GM12878 (cell line): ENCODE measurements around the gene UTF1. TPM values are rescaled to one million over a fixed set of nuclear protein-coding genes. Genes with fewer than 3 reads are reported as not detected.

ENCODE experiments used
- ATAC-seq: fragments of 200-7000 bp; cut with Tn5 transposase; 3 replicates; pipeline ENCODE4 v1.9.1; 2020; ENCODE audit warnings: mild to moderate bottlenecking, moderate library complexity
- BruUV-seq: library from RNA; stranded (reverse); fragments of 400-500 nt; replicated peaks from 2 replicates; lab custom pipeline; 2021; lab: Mats Ljungman, UMichigan
- CTCF ChIA-PET: fragments of 300-600 bp; sonication (Branson Sonifier 250); formaldehyde crosslinking; extraction: SDS; loops from one replicate; lab custom pipeline; 2021; ENCODE audit warnings: inconsistent platforms; lab: Yijun Ruan, JAX
- POLR2A ChIA-PET: fragments of 350-600 bp; formaldehyde crosslinking; extraction: SDS; loops from one replicate; lab custom pipeline; 2021; ENCODE audit warnings: inconsistent platforms; lab: Charles Lee
- RAD21 ChIA-PET: fragments of 300-600 bp; sonication (Branson Sonifier 250); formaldehyde crosslinking; loops from one replicate; lab custom pipeline; 2023; ENCODE audit warnings: antibody characterized with exemption; ENCODE audit not compliant: unreplicated experiment; lab: Charles Lee
- SMC1A ChIA-PET: fragments of 300-600 bp; sonication (Branson Sonifier 250); formaldehyde crosslinking; loops from one replicate; lab custom pipeline; 2023; ENCODE audit not compliant: unreplicated experiment, uncharacterized antibody; lab: Charles Lee
- DNase-seq: peaks from one replicate; pipeline ENCODE4 v3.0.0-alpha.2; 2011; ENCODE audit warnings: low read depth, low spot score
- FAIRE-seq: peaks from 3 replicates; lab custom pipeline; 2011; peaks lifted over from hg19 to GRCh38; lab: Jason Lieb, UNC
- H2AFZ ChIP-seq: 2 replicates; pipeline ENCODE4 v1.6.0; 2011; ENCODE audit warnings: low read depth, low read length, control low read depth; ENCODE audit not compliant: control insufficient read depth
- H3K27ac ChIP-seq: 2 replicates; pipeline ENCODE4 v1.5.1; 2011; ENCODE audit warnings: control low read depth; ENCODE audit not compliant: control insufficient read depth, insufficient read depth
- H3K27me3 ChIP-seq, 2 experiments: replicated peaks in 1 of 2; 2 replicates each; pipeline versions ENCODE4 v1.6.0 to v1.6.1; 2011; ENCODE audit warnings: low read length in 1 of 2; ENCODE audit not compliant: control insufficient read depth in 2 of 2, insufficient read depth in 2 of 2
- H3K36me3 ChIP-seq, 2 experiments: 2 replicates each; pipeline ENCODE4 v1.5.1; 2011; ENCODE audit warnings: low read length in 1 of 2; ENCODE audit not compliant: control insufficient read depth in 2 of 2, insufficient read depth in 2 of 2
- H3K4me1 ChIP-seq: 2 replicates; pipeline ENCODE4 v1.6.1; 2011; ENCODE audit warnings: mild to moderate bottlenecking, low read length, moderate library complexity, mixed read lengths; ENCODE audit not compliant: control insufficient read depth, insufficient read depth
- H3K4me2 ChIP-seq: 2 replicates; pipeline ENCODE4 v1.6.0; 2011; ENCODE audit warnings: control low read depth; ENCODE audit not compliant: control insufficient read depth, insufficient read depth
- H3K4me3 ChIP-seq: fragments of 200-600 bp; sonication (generic); 2 replicates; pipeline ENCODE4 v1.5.1; 2016
- H3K79me2 ChIP-seq: 2 replicates; pipeline ENCODE4 v1.6.0; 2011; ENCODE audit warnings: low read length; ENCODE audit not compliant: control insufficient read depth, insufficient read depth
- H3K9ac ChIP-seq: 2 replicates; pipeline ENCODE4 v1.8.0; 2011; ENCODE audit warnings: low read length, control low read depth, mixed read lengths; ENCODE audit not compliant: control insufficient read depth, insufficient read depth
- H3K9me3 ChIP-seq: replicated peaks from 3 replicates; pipeline ENCODE4 v1.5.1; 2011; ENCODE audit warnings: mild to moderate bottlenecking, low read length; ENCODE audit not compliant: control insufficient read depth, insufficient read depth
- H4K20me1 ChIP-seq: 2 replicates; pipeline ENCODE4 v1.6.0; 2011; ENCODE audit not compliant: control insufficient read depth, insufficient read depth
- CHD2 ChIP-seq: IDR thresholded peaks from 2 replicates; pipeline ENCODE4 v1.6.1; 2011; ENCODE audit warnings: low read depth, low read length, improper control_type of control experiment, borderline replicate concordance
- IRF4 ChIP-seq: IDR thresholded peaks from 2 replicates; pipeline ENCODE4 v1.6.1; 2011; ENCODE audit warnings: low read depth, low read length
- KAT2A ChIP-seq: conservative IDR thresholded peaks from 2 replicates; pipeline ENCODE4 v1.6.1; 2011; ENCODE audit warnings: low read depth, low read length; ENCODE audit not compliant: control insufficient read depth
- NR2C1 ChIP-seq: fragments of 450-650 bp; IDR thresholded peaks from 2 replicates; pipeline ENCODE4 v1.6.1; 2017; ENCODE audit warnings: antibody characterized with exemption, mild to moderate bottlenecking, moderate library complexity
- RFX5 ChIP-seq: IDR thresholded peaks from 2 replicates; pipeline ENCODE4 v1.6.1; 2011; ENCODE audit warnings: low read depth, low read length, improper control_type of control experiment
- WGBS: methylation state at CpG from one replicate; pipeline ENCODE4 v1.1.6; 2016; ENCODE audit warnings: low lambda C conversion rate; ENCODE audit not compliant: insufficient replicate concordance, insufficient coverage; ENCODE audit errors: missing lambda C conversion rate; 5-methylcytosine and 5-hydroxymethylcytosine counted together
- in situ Hi-C: fragments of 300-500 bp; cut with MboI; formaldehyde crosslinking; loops from 9 replicates; pipeline ENCODE4 v1.14.3; 2018; ENCODE audit warnings: mixed read lengths
- intact Hi-C: fragments of 100-400 bp; cut with micrococcal nuclease; formaldehyde crosslinking; loops from one replicate; pipeline ENCODE4 v1.14.2; 2022; ENCODE audit not compliant: unreplicated experiment
- polyA plus RNA-seq, 11 experiments: library from polyadenylated mRNA; depleted of rRNA in 4 of 11; unstranded in 6 of 11; stranded (reverse) in 5 of 11; fragments of >200 nt; fragmentation: Nextera tagmentation in 4 of 11; fragmentation: Illumina TruSeq in 1 of 11; extraction: Ambion mirVana in 4 of 11; extraction: Trizol in 1 of 11; gene quantifications; 1 replicate in 1 of 11; 2 replicates in 10 of 11; pipeline versions ENCODE4 v1.2.1 to v1.2.3, GENCODE V29; 2011 to 2016; ENCODE audit warnings: inconsistent platforms in 2 of 11, missing spikeins in 2 of 11, low read depth in 1 of 11
- total RNA-seq, 4 experiments: library from RNA; depleted of rRNA in 3 of 4; stranded (reverse); fragments of >200 nt in 3 of 4; fragmentation: Illumina TruSeq in 1 of 4; extraction: Trizol in 1 of 4; gene quantifications; 2 replicates each; pipeline versions ENCODE4 v1.2.1 to v1.2.3, GENCODE V29; 2013 to 2021
- TF ChIP-seq, protein P1 (sequence below): fragments of 450-650 bp; IDR thresholded peaks from 2 replicates; pipeline ENCODE4 v1.6.1; 2016; ENCODE audit warnings: mild to moderate bottlenecking

UTF1 gene
- total and polyA plus RNA-seq, 10 of the 15 experiments (the other 5 are each of a cell fraction or from before 2014, with no cell fraction given) = not detected

DNA sequence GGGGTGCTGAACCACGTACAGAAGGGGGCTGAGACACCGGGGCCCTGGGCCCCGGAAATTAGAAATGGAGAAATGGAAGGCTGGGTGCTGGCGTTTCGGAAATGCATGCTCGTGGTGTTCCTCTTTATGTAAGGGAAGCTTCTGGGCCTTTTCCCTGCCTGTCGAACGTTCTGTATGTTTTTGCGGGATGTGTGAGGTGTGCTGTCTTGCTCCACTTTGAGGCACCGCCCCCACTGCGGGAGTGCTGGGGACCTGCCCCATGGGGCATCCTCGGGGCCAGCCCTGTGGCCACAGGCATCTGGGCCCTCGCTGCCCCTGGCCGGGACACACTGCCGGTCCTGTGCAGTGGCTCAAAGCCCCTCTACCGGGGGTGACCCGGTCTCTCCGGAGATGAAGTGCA lies 5.9 kb downstream of the UTF1 start:
- DNase-seq = no peak
- BruUV-seq = no TSS peak
- no peak overlapping the region for H3K9ac ChIP-seq
- intact Hi-C loops = no loop called here
- H3K4me2 ChIP-seq = no peak overlapping the region
- WGBS = 4% methylated on average over 15 of the region's 18 CpGs
- ChIA-PET RAD21 (no interaction called here), CTCF (no interaction called here), POLR2A (no interaction called here), SMC1A (no interaction called here)
- ATAC-seq = no peak
- H3K79me2 ChIP-seq = no peaks in the 10 kb centered on the region
- H3K36me3 ChIP-seq = no peaks in the 10 kb centered on the region
- in situ Hi-C loops = no loop called here
- no peak overlapping the region for H3K27ac ChIP-seq
- H2AFZ ChIP-seq = no peak overlapping the region
- H3K4me1 ChIP-seq = peaks cover under 1% of the 10 kb centered on the region
- H3K4me3 ChIP-seq = no peak overlapping the region
- no peak for TF ChIP-seq CHD2
- TF ChIP-seq, protein P1, sequence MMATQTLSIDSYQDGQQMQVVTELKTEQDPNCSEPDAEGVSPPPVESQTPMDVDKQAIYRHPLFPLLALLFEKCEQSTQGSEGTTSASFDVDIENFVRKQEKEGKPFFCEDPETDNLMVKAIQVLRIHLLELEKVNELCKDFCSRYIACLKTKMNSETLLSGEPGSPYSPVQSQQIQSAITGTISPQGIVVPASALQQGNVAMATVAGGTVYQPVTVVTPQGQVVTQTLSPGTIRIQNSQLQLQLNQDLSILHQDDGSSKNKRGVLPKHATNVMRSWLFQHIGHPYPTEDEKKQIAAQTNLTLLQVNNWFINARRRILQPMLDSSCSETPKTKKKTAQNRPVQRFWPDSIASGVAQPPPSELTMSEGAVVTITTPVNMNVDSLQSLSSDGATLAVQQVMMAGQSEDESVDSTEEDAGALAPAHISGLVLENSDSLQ = no peak
- no peak for TF ChIP-seq RFX5
- TF ChIP-seq IRF4 = no peak
- TF ChIP-seq NR2C1 = no peak
- TF ChIP-seq KAT2A = no peak
- no peak for FAIRE-seq
- no peaks in the 10 kb centered on the region for H3K9me3 ChIP-seq
- H3K27me3 ChIP-seq = no peaks in the 10 kb centered on the region; a peak in 3 of 4 replicates
- no peaks in the 10 kb centered on the region for H4K20me1 ChIP-seq
